GM18873 (cell line): ENCODE measurements around the gene UBE3C.

Experiments used
- ATAC-seq: cut with Tn5 transposase; IDR thresholded peaks from one replicate; pipeline ENCODE4 v1.9.1; 2021; ENCODE audit warnings: mild to moderate bottlenecking, moderate library complexity, moderate number of reproducible peaks; ENCODE audit not compliant: unreplicated experiment, low FRiP score

The UBE3C gene

GRCh38 chr7:157318015-157318706 lies 179.4 kb downstream of the UBE3C start:
- no peak for ATAC-seq
